Stimulated activated CD4-positive, alpha-beta T cell treated with anti-CD3 and anti-CD28 coated beads, Interleukin-2, amount 100 ng/mL, for 24 hours (primary cell): Measurements from ENCODE around the gene HAUS7.

Experiments used
- DNase-seq, 2 donors: peaks; one replicate each; pipeline ENCODE4 v3.0.0-alpha.2; 2020

The HAUS7 gene

GRCh38 chrX:153450114-153450948, 20.0 kb downstream of the HAUS7 start:
- DNase-seq, result no peak

- DNase-seq, result no peak
Measured at GRCh38 chrX:153449368-153450113, 20.8 kb downstream of the HAUS7 start.

GRCh38 chrX:153448556-153449367, 21.6 kb downstream of the HAUS7 start:
- DNase-seq, result no peak

GRCh38 chrX:153447581-153447960, 22.8 kb downstream of the HAUS7 start:
- no peak for DNase-seq

- no peak for DNase-seq
Measured at GRCh38 chrX:153446950-153447580, 23.3 kb downstream of the HAUS7 start.

- DNase-seq, result no peak
Measured at GRCh38 chrX:153446636-153446936, 23.8 kb downstream of the HAUS7 start.

- DNase-seq, result no peak
Measured at GRCh38 chrX:153445856-153446635, 24.3 kb downstream of the HAUS7 start, which contains the start of gene TREX2. TREX2 (minus strand) TSS chrX:153446056; CDS start chrX:153445430, 626 bp downstream.

GRCh38 chrX:153445106-153445855, 25.1 kb downstream of the HAUS7 start:
- no peak for DNase-seq

GRCh38 chrX:153444333-153445011, 25.9 kb downstream of the HAUS7 start:
- DNase-seq, result no peak

GRCh38 chrX:153443476-153444332, 26.7 kb downstream of the HAUS7 start:
- no peak for DNase-seq

- DNase-seq, result no peak
Measured at GRCh38 chrX:153442463-153442862, 27.9 kb downstream of the HAUS7 start.

GRCh38 chrX:153441981-153442380, 28.4 kb downstream of the HAUS7 start:
- no peak for DNase-seq

- DNase-seq, result no peak
Measured at GRCh38 chrX:153441296-153441695, 29.1 kb downstream of the HAUS7 start.

GRCh38 chrX:153440556-153441135, 29.7 kb downstream of the HAUS7 start:
- DNase-seq, result no peak

- no peak for DNase-seq
Measured at GRCh38 chrX:153439977-153440376, 30.4 kb downstream of the HAUS7 start.

- no peak for DNase-seq
Measured at GRCh38 chrX:153438532-153438931, 31.8 kb downstream of the HAUS7 start.

- no peak for DNase-seq
Measured at GRCh38 chrX:153435845-153436244, 34.5 kb downstream of the HAUS7 start.

GRCh38 chrX:153434801-153435200, 35.6 kb downstream of the HAUS7 start:
- no peak for DNase-seq

GRCh38 chrX:153433781-153434285, 36.5 kb downstream of the HAUS7 start:
- no peak for DNase-seq
